Ishikawa (cell line): Measurements from ENCODE around the gene ENG.

Experiments used
- CEBPB ChIP-seq: IDR thresholded peaks from 2 replicates; pipeline ENCODE4 v1.6.1; 2012
- CREB1 ChIP-seq: IDR thresholded peaks from 2 replicates; pipeline ENCODE4 v1.6.1; 2012; ENCODE audit warnings: low read depth
- EGR1 ChIP-seq: IDR thresholded peaks from 2 replicates; pipeline ENCODE4 v1.6.1; 2012
- EP300 ChIP-seq: IDR thresholded peaks from 2 replicates; pipeline ENCODE4 v1.6.1; 2012; ENCODE audit warnings: borderline replicate concordance
- FOXM1 ChIP-seq: IDR thresholded peaks from 2 replicates; pipeline ENCODE4 v1.6.1; 2012; ENCODE audit warnings: low read depth, borderline replicate concordance
- MAX ChIP-seq: IDR thresholded peaks from 2 replicates; pipeline ENCODE4 v1.6.1; 2012
- NFIC ChIP-seq: IDR thresholded peaks from 2 replicates; pipeline ENCODE4 v1.6.1; 2012
- RAD21 ChIP-seq: IDR thresholded peaks from 2 replicates; pipeline ENCODE4 v1.6.1; 2012; ENCODE audit warnings: low read depth
- REST ChIP-seq: IDR thresholded peaks from 2 replicates; pipeline ENCODE4 v1.6.1; 2012; ENCODE audit warnings: low read depth, mild to moderate bottlenecking
- TAF1 ChIP-seq: IDR thresholded peaks from 2 replicates; pipeline ENCODE4 v1.6.1; 2012; ENCODE audit warnings: low read depth, mild to moderate bottlenecking
- TCF12 ChIP-seq: IDR thresholded peaks from 2 replicates; pipeline ENCODE4 v1.6.1; 2012; ENCODE audit warnings: low read depth
- TEAD4 ChIP-seq: IDR thresholded peaks from 2 replicates; pipeline ENCODE4 v1.6.1; 2012
- YY1 ChIP-seq: IDR thresholded peaks from 2 replicates; pipeline ENCODE4 v1.6.1; 2012; ENCODE audit warnings: low read depth
- ZBTB7A ChIP-seq: IDR thresholded peaks from 2 replicates; pipeline ENCODE4 v1.6.1; 2012; ENCODE audit warnings: low read depth
- TF ChIP-seq, protein P1 (sequence below): IDR thresholded peaks from 2 replicates; pipeline ENCODE4 v1.6.1; 2012

The ENG gene

GRCh38 chr9:127779136-127779981 is 75.1 kb downstream of the ENG start:
- TF ChIP-seq MAX (no peak), CEBPB (no peak), CREB1 (no peak), TAF1 (no peak), RAD21 (no peak), EP300 (no peak), NFIC (no peak), YY1 (no peak), ZBTB7A (no peak), REST (no peak), FOXM1 (no peak), EGR1 (no peak), TCF12 (no peak), TEAD4 (no peak)
- TF ChIP-seq, protein P1, sequence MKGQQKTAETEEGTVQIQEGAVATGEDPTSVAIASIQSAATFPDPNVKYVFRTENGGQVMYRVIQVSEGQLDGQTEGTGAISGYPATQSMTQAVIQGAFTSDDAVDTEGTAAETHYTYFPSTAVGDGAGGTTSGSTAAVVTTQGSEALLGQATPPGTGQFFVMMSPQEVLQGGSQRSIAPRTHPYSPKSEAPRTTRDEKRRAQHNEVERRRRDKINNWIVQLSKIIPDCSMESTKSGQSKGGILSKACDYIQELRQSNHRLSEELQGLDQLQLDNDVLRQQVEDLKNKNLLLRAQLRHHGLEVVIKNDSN = no peak

DNA sequence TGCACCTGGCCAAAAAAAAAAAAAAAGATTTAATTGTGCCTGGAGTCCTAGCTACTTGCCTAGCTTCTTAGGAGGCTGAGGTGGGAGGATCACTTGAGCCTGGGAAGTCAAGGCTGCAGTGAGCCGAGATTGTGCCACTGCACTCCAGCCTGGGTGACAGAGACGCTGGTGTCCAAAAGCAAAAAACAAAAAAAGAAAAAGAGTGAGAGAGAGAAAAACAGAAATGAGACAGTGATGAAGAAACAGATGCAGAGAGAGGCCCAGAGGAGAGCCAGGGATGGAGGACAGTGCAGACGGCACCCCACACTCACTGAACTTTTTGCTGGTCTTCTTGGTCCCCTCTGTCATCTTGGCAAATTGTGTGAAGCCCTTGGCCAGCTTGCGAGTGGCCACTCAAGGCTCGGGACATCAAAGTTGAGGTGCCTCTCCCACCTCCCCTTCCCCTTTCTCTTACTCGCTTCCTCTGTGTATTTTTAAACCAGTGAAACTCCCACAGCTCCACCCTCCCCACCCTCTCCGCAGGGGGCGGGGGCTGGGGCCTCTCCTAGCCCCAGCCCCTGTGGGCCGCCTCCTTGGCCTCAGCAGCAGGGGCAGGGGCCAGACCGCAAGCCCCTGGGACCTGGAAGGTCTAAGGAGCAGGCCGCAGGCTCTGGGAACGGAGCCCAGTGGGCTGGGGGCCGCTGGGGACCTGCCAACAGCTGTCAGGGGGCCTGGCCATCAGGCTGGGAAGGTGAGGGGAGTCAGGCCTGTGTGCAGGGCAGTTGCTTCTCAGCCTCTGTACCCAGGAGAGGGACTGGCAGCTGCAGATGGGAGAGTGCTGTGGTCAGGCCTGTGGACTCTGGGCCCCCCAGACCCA is 76.0 kb downstream of the ENG start, which contains the start of gene SH2D3C:
SH2D3C (minus strand) TSS at position 387 of the 856 bp plus-strand sequence; CDS start at position 348, 39 bp downstream.
- no peak for TF ChIP-seq CEBPB

DNA sequence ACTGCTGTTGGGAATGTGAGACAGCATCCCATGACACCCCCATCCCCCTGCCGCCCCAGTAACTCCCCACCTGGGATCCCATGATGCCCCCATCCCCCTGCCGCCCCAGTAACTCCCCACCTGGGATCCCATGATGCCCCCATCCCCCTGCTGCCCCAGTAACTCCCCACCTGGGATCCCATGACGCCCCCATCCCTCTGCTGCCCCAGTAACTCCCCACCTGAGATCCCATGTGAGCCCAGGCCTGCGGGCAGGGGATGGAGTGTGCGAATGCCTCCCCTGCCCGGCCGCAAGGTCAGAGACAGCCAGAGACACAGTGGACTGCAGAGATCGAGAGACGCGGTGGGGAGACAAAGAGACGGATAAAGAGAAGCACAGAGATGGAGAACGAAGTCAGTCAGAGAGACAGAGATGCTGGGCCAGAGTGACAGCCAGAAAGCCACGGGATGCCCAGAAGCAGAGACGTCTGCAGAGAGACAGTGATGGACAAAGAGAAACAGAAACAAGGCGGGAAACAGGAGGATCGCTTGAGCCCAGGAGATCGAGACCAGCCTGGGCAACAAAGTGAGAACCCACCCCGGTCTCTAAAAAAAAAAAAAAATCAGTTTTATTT is 77.0 kb downstream of the ENG start:
- TF ChIP-seq CREB1 (no peak), NFIC (no peak), EP300 (no peak)

DNA sequence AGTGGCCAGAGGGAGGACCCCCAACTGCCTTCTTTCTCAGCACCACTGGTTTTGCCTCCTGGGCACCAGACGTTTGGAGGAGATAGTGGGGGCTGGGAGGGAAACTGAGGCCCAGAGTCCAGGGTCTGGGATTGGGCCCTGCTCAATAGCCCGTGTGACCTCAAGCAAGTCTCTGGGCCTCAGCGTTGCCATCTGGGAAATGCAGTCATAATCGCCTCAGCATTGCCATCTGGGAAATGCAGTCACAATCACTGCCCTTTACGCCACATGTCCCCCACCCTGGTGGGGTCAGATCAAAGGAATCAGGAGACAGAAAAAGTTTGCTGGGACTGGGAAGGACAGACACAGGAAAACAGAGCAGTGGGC is 77.6 kb downstream of the ENG start:
- no peak for TF ChIP-seq RAD21

- no peak for TF ChIP-seq CEBPB
- no peak for TF ChIP-seq REST
- TF ChIP-seq CREB1 = no peak
- no peak for TF ChIP-seq MAX
- TF ChIP-seq TCF12 = no peak
- TF ChIP-seq RAD21 = no peak
- TF ChIP-seq FOXM1 = no peak
- TF ChIP-seq, protein P1 = no peak
- TF ChIP-seq EP300 = no peak
- TF ChIP-seq TAF1 = no peak
- no peak for TF ChIP-seq YY1
- TF ChIP-seq EGR1 = no peak
- no peak for TF ChIP-seq ZBTB7A
- no peak for TF ChIP-seq TEAD4
- no peak for TF ChIP-seq NFIC
These were observed 78.1 kb downstream of the ENG start for GRCh38 chr9:127776195-127776923.
